ENCODE data around the gene KCNJ13. TPM values are rescaled to one million over a fixed set of nuclear protein-coding genes. Genes with fewer than 3 reads are reported as not detected.

The KCNJ13 gene
- total RNA-seq, 1 experiment from 2014 or later, result not detected

- no peak for TF ChIP-seq ATF3 (IDR thresholded peaks at IDR 0.05)
- TF ChIP-seq JUND (IDR thresholded peaks at IDR 0.05), result no peak
- TF ChIP-seq YY1 (IDR thresholded peaks at IDR 0.05; ENCODE audit: extremely low read depth, insufficient replicate concordance, low read depth, low read length), result no peak
- no peak for TF ChIP-seq POLR2A (IDR thresholded peaks at IDR 0.05; ENCODE audit: borderline replicate concordance, extremely low read depth, insufficient read depth, insufficient read length)
- no peak for TF ChIP-seq REST (IDR thresholded peaks at IDR 0.05; ENCODE audit: low read depth)
- TF ChIP-seq, protein P1, sequence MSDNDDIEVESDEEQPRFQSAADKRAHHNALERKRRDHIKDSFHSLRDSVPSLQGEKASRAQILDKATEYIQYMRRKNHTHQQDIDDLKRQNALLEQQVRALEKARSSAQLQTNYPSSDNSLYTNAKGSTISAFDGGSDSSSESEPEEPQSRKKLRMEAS (IDR thresholded peaks at IDR 0.05), result no peak
- no peak for TF ChIP-seq ELF1 (IDR thresholded peaks at IDR 0.05; ENCODE audit: borderline replicate concordance, low read depth)
- no peak for TF ChIP-seq EZH2 (IDR thresholded peaks at IDR 0.05)
- TF ChIP-seq ZFX (IDR thresholded peaks at IDR 0.05), result no peak
- TF ChIP-seq, protein P2, sequence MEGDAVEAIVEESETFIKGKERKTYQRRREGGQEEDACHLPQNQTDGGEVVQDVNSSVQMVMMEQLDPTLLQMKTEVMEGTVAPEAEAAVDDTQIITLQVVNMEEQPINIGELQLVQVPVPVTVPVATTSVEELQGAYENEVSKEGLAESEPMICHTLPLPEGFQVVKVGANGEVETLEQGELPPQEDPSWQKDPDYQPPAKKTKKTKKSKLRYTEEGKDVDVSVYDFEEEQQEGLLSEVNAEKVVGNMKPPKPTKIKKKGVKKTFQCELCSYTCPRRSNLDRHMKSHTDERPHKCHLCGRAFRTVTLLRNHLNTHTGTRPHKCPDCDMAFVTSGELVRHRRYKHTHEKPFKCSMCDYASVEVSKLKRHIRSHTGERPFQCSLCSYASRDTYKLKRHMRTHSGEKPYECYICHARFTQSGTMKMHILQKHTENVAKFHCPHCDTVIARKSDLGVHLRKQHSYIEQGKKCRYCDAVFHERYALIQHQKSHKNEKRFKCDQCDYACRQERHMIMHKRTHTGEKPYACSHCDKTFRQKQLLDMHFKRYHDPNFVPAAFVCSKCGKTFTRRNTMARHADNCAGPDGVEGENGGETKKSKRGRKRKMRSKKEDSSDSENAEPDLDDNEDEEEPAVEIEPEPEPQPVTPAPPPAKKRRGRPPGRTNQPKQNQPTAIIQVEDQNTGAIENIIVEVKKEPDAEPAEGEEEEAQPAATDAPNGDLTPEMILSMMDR (IDR thresholded peaks at IDR 0.05 in 2 of 3, conservative IDR thresholded peaks at IDR 0.05 in 1 of 3; ENCODE audit: borderline replicate concordance in 1 of 3, insufficient read depth in 1 of 3, low read depth in 2 of 3, low read length in 2 of 3), result no peak
- TF ChIP-seq EZH2phosphoT487 (IDR thresholded peaks at IDR 0.05; ENCODE audit: borderline replicate concordance), result no peak
- TF ChIP-seq SP1 (IDR thresholded peaks at IDR 0.05; ENCODE audit: low read depth), result no peak
- no peak for TF ChIP-seq TCF7L2 (IDR thresholded peaks at IDR 0.05; ENCODE audit: borderline replicate concordance, extremely low read depth, insufficient read depth, insufficient read length)
- no peak for TF ChIP-seq SRF (IDR thresholded peaks at IDR 0.05; ENCODE audit: low read depth)
- no peak for TF ChIP-seq ZNF274 (IDR thresholded peaks at IDR 0.05; ENCODE audit: low read depth, low read length)
- TF ChIP-seq, protein P3, sequence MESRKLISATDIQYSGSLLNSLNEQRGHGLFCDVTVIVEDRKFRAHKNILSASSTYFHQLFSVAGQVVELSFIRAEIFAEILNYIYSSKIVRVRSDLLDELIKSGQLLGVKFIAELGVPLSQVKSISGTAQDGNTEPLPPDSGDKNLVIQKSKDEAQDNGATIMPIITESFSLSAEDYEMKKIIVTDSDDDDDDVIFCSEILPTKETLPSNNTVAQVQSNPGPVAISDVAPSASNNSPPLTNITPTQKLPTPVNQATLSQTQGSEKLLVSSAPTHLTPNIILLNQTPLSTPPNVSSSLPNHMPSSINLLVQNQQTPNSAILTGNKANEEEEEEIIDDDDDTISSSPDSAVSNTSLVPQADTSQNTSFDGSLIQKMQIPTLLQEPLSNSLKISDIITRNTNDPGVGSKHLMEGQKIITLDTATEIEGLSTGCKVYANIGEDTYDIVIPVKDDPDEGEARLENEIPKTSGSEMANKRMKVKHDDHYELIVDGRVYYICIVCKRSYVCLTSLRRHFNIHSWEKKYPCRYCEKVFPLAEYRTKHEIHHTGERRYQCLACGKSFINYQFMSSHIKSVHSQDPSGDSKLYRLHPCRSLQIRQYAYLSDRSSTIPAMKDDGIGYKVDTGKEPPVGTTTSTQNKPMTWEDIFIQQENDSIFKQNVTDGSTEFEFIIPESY (IDR thresholded peaks at IDR 0.05; ENCODE audit: extremely low read depth, insufficient replicate concordance, low read length), result no peak
- TF ChIP-seq POLR2AphosphoS5 (IDR thresholded peaks at IDR 0.05; ENCODE audit: low read depth, low read length), result no peak
- no peak for TF ChIP-seq FOSL1 (IDR thresholded peaks at IDR 0.05; ENCODE audit: low read depth)
- ATAC-seq, result no peak
Measured at GRCh38 chr2:232777276-232777675, 911 bp upstream of the KCNJ13 start.

More at GRCh38 chr2:232777276-232777675, 911 bp upstream of the KCNJ13 start:
- Histone ChIP-seq H3K4me1 (ENCODE audit: control insufficient read depth in 1 of 2, insufficient read depth in 2 of 2, low read length in 2 of 2) (peaks cover 0 to 5% of the 10 kb centered on the region in 2 experiments; a peak in 2 of 4 replicates), H3K27ac (ENCODE audit: low read depth, low read length) (no peak overlapping the region), H3K9ac (ENCODE audit: low read length) (no peak overlapping the region), H3K9me2 (ENCODE audit: insufficient read depth) (no peaks in the 10 kb centered on the region), H3K27me3 (ENCODE audit: insufficient read depth, low read length) (no peaks in the 10 kb centered on the region), H3K36me3 (ENCODE audit: control insufficient read depth in 1 of 2, insufficient read depth in 2 of 2, low read length in 2 of 2) (no peaks in the 10 kb centered on the region; a peak in 1 of 4 replicates), H4K20me1 (ENCODE audit: insufficient read depth) (no peaks in the 10 kb centered on the region), H2AFZ (ENCODE audit: low read depth, low read length, poor library complexity, severe bottlenecking) (no peak overlapping the region), H3K4me2 (ENCODE audit: low read length) (no peak overlapping the region), H3K79me2 (ENCODE audit: insufficient read depth, low read length) (no peaks in the 10 kb centered on the region), H3K9me3 (ENCODE audit: control insufficient read depth in 1 of 2, insufficient read depth in 1 of 2, low read depth in 1 of 2, low read length in 2 of 2) (no peaks in the 10 kb centered on the region), H3K4me3 (replicated peaks in 1 of 2; ENCODE audit: low read depth in 1 of 2, low read length in 2 of 2) (no peak overlapping the region)
- intact Hi-C loops (cut with micrococcal nuclease), result no loop called here
- BruUV-seq (replicated peaks), result no TSS peak
- no peak for DNase-seq (ENCODE audit: low read depth, low spot score)
- POLR2A ChIA-PET, result no interaction called here
- CTCF ChIA-PET, result no interaction called here
- RAD21 ChIA-PET (ENCODE audit: low non-redundant PET in 1 of 2, low total read pairs in 2 of 2, uncharacterized antibody in 2 of 2, unreplicated experiment in 2 of 2), result no interaction called here
